K562 (cell line): ENCODE results near the gene TNIP1. TPM values are rescaled to one million over a fixed set of nuclear protein-coding genes. Genes with fewer than 3 reads are reported as not detected.

Experiments used
- ADNP ChIP-seq: fragments of 200-800 bp; sonication (Bioruptor generic); IDR thresholded peaks from 2 replicates; pipeline ENCODE4 v1.6.1; 2016; ENCODE audit warnings: missing genetic modification characterization, missing compliant biosample characterization
- ERF ChIP-seq: fragments of 450-650 bp; formaldehyde crosslinking; IDR thresholded peaks from 2 replicates; pipeline ENCODE4 v1.4.0; 2020; ENCODE audit warnings: mild to moderate bottlenecking, mixed read lengths
- GABPB2 ChIP-seq: fragments of 250-450 bp; sonication (Bioruptor Pico); conservative IDR thresholded peaks from 2 replicates; pipeline ENCODE4 v1.5.1; 2021; ENCODE audit warnings: mild to moderate bottlenecking
- HDAC8 ChIP-seq: fragments of 450-650 bp; IDR thresholded peaks from 2 replicates; pipeline ENCODE4 v1.6.1; 2016; ENCODE audit warnings: mild to moderate bottlenecking, missing genetic modification characterization, moderate library complexity, missing compliant biosample characterization
- JUND ChIP-seq, 2 experiments: IDR thresholded peaks; 2 replicates in 1 of 2; 3 replicates in 1 of 2; pipeline ENCODE4 v1.6.1; 2011; ENCODE audit warnings: borderline replicate concordance in 2 of 2, low read depth in 2 of 2, low read length in 2 of 2, improper control_type of control experiment in 1 of 2, missing biosample characterization in 1 of 2, missing genetic modification characterization in 1 of 2, missing genetic modification reagents in 1 of 2
- RFX5 ChIP-seq: IDR thresholded peaks from 2 replicates; pipeline ENCODE4 v1.6.1; 2011; ENCODE audit warnings: low read depth, mild to moderate bottlenecking, improper control_type of control experiment, low read length
- SNIP1 ChIP-seq: fragments of 450-650 bp; IDR thresholded peaks from 2 replicates; pipeline ENCODE4 v1.7.1; 2017; ENCODE audit warnings: low read depth, mild to moderate bottlenecking
- TEAD4 ChIP-seq, 2 experiments: sonication (generic) in 1 of 2; formaldehyde crosslinking in 1 of 2; IDR thresholded peaks; 2 replicates each; pipeline versions ENCODE4 v1.6.1 to v1.8.0; 2012 to 2022; ENCODE audit warnings: borderline replicate concordance in 1 of 2, inconsistent platforms in 1 of 2, low read length in 1 of 2, mild to moderate bottlenecking in 1 of 2, missing genetic modification reagents in 1 of 2
- TRIM28 ChIP-seq: fragments of 450-650 bp; IDR thresholded peaks from 2 replicates; pipeline ENCODE4 v1.6.1; 2017
- ZNF140 ChIP-seq: fragments of 250-450 bp; sonication (Bioruptor Pico); IDR thresholded peaks from 2 replicates; pipeline ENCODE4 v1.8.0; 2021; ENCODE audit warnings: moderate library complexity, mild to moderate bottlenecking, inconsistent platforms
- ZNF589 ChIP-seq: fragments of 200-800 bp; sonication (Bioruptor generic); IDR thresholded peaks from 2 replicates; pipeline ENCODE4 v1.6.1; 2016; ENCODE audit warnings: low read depth, missing genetic modification characterization, missing compliant biosample characterization
- polyA plus RNA-seq, 8 experiments: library from polyadenylated mRNA; depleted of rRNA in 4 of 8; stranded (reverse) in 5 of 8; unstranded in 3 of 8; fragments of >200 nt; fragmentation: Nextera tagmentation in 2 of 8; fragmentation: Illumina TruSeq in 1 of 8; extraction: Ambion mirVana in 2 of 8; extraction: Trizol in 1 of 8; gene quantifications; 2 replicates each; pipeline versions ENCODE4 v1.2.1 to v1.2.3, GENCODE V29; 2011 to 2014; ENCODE audit warnings: inconsistent platforms in 1 of 8, missing spikeins in 1 of 8
- total RNA-seq, 7 experiments: library from RNA; depleted of rRNA in 6 of 7; stranded (reverse); fragments of >200 nt in 6 of 7; fragmentation: Illumina TruSeq in 2 of 7; extraction: Trizol in 2 of 7; gene quantifications; 2 replicates each; pipeline versions ENCODE4 v1.2.1 to v1.2.3, GENCODE V29; 2011 to 2021; ENCODE audit warnings: low replicate concordance in 1 of 7
- TF ChIP-seq, protein P1 (sequence below), 2 experiments: fragments of 450-650 bp in 1 of 2; sonication (generic) in 1 of 2; formaldehyde crosslinking in 1 of 2; IDR thresholded peaks; 2 replicates each; pipeline versions ENCODE4 v1.7.1 to v1.9.0; 2016 to 2022; ENCODE audit warnings: inconsistent platforms in 1 of 2, mild to moderate bottlenecking in 1 of 2, missing genetic modification reagents in 1 of 2
- TF ChIP-seq, protein P2 (sequence below): fragments of 250-450 bp; sonication (Bioruptor Pico); IDR thresholded peaks from 2 replicates; pipeline ENCODE4 v1.8.0; 2022; ENCODE audit warnings: inconsistent platforms, mild to moderate bottlenecking, moderate library complexity, borderline replicate concordance

TNIP1 gene
- total and polyA plus RNA-seq, 9 of the 15 experiments (the other 6 are each of a cell fraction or from before 2014, with no cell fraction given): 0.46 to 41.0 (median 24.6) TPM

DNA sequence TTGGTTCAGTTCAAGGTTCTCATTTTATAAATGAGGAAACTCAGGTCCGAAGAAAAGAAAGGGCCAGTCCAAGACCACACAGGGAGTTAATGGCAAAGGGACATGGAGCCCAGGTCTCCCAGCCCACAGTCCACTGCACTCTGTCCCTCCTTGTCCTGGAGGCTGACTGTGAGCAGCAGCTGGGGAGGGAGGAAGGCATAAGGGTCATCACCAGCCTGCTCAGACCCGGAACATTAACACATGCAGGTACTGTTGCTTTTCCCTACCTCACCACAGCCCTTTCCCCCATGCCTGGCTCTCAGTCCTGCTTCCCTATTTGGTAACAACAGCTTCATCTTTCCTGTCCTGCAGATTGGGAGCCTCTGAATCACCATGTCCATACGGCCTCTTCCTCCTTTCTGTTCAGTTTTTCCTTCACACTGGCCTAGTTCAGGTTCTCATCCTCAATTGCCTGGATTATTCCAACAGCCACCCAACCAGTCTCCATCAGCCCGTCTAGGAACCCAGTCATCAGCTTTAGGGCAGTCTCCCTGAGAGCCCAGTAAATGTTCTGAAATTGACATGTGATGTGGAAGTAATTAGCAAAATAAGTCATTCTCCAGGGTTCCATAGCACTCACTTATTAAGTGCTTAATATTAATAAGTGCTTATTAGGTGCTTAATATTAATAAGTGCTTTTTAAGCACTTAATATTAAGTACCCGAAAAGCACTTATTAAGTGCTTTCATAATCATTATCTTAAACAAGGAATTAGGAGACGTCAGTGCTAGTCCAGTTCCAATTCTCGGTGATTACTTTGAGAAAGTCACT, 56.2 kb downstream of the TNIP1 start (continued):
- TF ChIP-seq ERF (CRISPR knock-in tag) (no peak), ZNF140 (CRISPR knock-in tag) (no peak), HDAC8 (tag) (no peak), ADNP (tag) (no peak), TEAD4 (IDR thresholded peaks at IDR 0.05; ENCODE audit: low read length) (no peak), TEAD4 (CRISPR knock-in tag; IDR thresholded peaks at IDR 0.05; ENCODE audit: borderline replicate concordance) (no peak), GABPB2 (CRISPR knock-in tag) (no peak), TRIM28 (no peak), JUND (IDR thresholded peaks at IDR 0.05; ENCODE audit: borderline replicate concordance, low read depth, low read length) (no peak), JUND (tag; IDR thresholded peaks at IDR 0.05; ENCODE audit: borderline replicate concordance, low read depth, low read length) (no peak), ZNF589 (CRISPR knock-in tag) (no peak), SNIP1 (no peak), RFX5 (no peak)
- TF ChIP-seq, protein P1, sequence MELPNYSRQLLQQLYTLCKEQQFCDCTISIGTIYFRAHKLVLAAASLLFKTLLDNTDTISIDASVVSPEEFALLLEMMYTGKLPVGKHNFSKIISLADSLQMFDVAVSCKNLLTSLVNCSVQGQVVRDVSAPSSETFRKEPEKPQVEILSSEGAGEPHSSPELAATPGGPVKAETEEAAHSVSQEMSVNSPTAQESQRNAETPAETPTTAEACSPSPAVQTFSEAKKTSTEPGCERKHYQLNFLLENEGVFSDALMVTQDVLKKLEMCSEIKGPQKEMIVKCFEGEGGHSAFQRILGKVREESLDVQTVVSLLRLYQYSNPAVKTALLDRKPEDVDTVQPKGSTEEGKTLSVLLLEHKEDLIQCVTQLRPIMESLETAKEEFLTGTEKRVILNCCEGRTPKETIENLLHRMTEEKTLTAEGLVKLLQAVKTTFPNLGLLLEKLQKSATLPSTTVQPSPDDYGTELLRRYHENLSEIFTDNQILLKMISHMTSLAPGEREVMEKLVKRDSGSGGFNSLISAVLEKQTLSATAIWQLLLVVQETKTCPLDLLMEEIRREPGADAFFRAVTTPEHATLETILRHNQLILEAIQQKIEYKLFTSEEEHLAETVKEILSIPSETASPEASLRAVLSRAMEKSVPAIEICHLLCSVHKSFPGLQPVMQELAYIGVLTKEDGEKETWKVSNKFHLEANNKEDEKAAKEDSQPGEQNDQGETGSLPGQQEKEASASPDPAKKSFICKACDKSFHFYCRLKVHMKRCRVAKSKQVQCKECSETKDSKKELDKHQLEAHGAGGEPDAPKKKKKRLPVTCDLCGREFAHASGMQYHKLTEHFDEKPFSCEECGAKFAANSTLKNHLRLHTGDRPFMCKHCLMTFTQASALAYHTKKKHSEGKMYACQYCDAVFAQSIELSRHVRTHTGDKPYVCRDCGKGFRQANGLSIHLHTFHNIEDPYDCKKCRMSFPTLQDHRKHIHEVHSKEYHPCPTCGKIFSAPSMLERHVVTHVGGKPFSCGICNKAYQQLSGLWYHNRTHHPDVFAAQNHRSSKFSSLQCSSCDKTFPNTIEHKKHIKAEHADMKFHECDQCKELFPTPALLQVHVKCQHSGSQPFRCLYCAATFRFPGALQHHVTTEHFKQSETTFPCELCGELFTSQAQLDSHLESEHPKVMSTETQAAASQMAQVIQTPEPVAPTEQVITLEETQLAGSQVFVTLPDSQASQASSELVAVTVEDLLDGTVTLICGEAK (IDR thresholded peaks at IDR 0.05): no peak
- TF ChIP-seq, protein P1 (CRISPR knock-in tag; IDR thresholded peaks at IDR 0.05): peak; percentile 60
- TF ChIP-seq, protein P2, sequence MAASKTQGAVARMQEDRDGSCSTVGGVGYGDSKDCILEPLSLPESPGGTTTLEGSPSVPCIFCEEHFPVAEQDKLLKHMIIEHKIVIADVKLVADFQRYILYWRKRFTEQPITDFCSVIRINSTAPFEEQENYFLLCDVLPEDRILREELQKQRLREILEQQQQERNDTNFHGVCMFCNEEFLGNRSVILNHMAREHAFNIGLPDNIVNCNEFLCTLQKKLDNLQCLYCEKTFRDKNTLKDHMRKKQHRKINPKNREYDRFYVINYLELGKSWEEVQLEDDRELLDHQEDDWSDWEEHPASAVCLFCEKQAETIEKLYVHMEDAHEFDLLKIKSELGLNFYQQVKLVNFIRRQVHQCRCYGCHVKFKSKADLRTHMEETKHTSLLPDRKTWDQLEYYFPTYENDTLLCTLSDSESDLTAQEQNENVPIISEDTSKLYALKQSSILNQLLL: no peak
